Measurements from ENCODE around the gene SCN4B.
"Not testable (repeated sequence)": the region's sequence is repeated elsewhere in the genome, so short reads cannot be mapped to it uniquely, and the experiment has no call there.

Gene SCN4B

GRCh38 chr11:118152552-118153471 lies at the start of gene SCN4B:
TSS of gene SCN4B (minus strand) at chr11:118152823. CDS start at chr11:118152673, 150 bp downstream.
- no peak for DNase-seq (ENCODE audit: low spot score)

GRCh38 chr11:118201966-118202365 lies 49.3 kb upstream of the SCN4B start:
- peak; percentile 32 for DNase-seq (ENCODE audit: low spot score)

GRCh38 chr11:118200901-118201680 lies 48.5 kb upstream of the SCN4B start:
- peak; percentile 61 for DNase-seq (ENCODE audit: low spot score)

- no peak for DNase-seq (ENCODE audit: low spot score)
Observed at GRCh38 chr11:118200497-118200896, 47.9 kb upstream of the SCN4B start.

GRCh38 chr11:118199135-118199534 lies 46.5 kb upstream of the SCN4B start:
- DNase-seq (ENCODE audit: low spot score): no peak

- DNase-seq (ENCODE audit: low spot score): peak; percentile 81
Observed at GRCh38 chr11:118198370-118198769, 45.7 kb upstream of the SCN4B start.

- DNase-seq (ENCODE audit: low spot score): no peak
Observed at GRCh38 chr11:118194835-118195627, 42.4 kb upstream of the SCN4B start.

- DNase-seq (ENCODE audit: low spot score): no peak
Observed at GRCh38 chr11:118193910-118194566, 41.4 kb upstream of the SCN4B start.

- DNase-seq (ENCODE audit: low spot score): not testable (repeated sequence)
Observed at GRCh38 chr11:118192817-118193216, 40.2 kb upstream of the SCN4B start.

- DNase-seq (ENCODE audit: low spot score): not testable (repeated sequence)
Observed at GRCh38 chr11:118190942-118191506, 38.4 kb upstream of the SCN4B start.

- DNase-seq (ENCODE audit: low spot score): no peak
Observed at GRCh38 chr11:118186346-118187107, 33.9 kb upstream of the SCN4B start.

- DNase-seq (ENCODE audit: low spot score): no peak
Observed at GRCh38 chr11:118184784-118185579, 32.4 kb upstream of the SCN4B start.

GRCh38 chr11:118183691-118184090 lies 31.1 kb upstream of the SCN4B start:
- not testable (repeated sequence) for DNase-seq (ENCODE audit: low spot score)

- DNase-seq (ENCODE audit: low spot score): no peak
Observed at GRCh38 chr11:118180300-118180703, 27.7 kb upstream of the SCN4B start.

GRCh38 chr11:118176778-118177134 lies 24.1 kb upstream of the SCN4B start:
- DNase-seq (ENCODE audit: low spot score): no peak

- DNase-seq (ENCODE audit: low spot score): no peak
Observed at GRCh38 chr11:118175993-118176777, 23.6 kb upstream of the SCN4B start, which contains the start of gene SCN2B. TSS of gene SCN2B (minus strand) at chr11:118176639. CDS start at chr11:118176431, 208 bp downstream.

- no peak for DNase-seq (ENCODE audit: low spot score)
Observed at GRCh38 chr11:118175031-118175992, 22.7 kb upstream of the SCN4B start.

All from CD4-positive, alpha-beta T cell treated with Interleukin-2 at 100 ng/mL for 4 hours (primary cell).